ENCODE results near the gene EXOC1.

DNA sequence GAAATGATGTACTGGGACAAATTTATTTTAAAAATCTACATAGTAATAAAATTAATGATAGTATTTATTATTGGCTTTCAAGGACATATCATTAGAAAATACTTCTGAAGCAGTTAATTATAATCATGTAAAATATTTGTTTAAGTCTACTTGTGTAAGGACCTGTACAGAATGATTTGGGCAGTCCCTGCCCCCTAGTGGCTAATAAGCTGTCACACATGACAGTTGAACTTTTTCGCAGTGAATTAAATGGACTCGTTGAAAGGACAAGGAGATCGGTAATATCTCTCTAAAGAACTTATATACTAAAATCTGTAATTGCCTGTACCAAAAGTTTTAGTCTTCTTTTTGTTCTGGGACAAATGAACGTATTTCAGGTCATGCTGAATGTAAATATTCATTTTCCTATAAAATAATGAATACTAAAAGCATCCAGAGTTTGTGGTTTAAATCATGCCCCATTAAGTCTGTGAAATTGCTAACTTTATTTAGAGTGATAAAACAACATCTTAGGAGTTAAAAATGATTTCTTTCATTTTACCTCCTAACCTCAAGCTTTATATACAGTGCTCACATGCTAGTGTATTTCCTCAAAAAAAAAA, 13.6 kb downstream of the EXOC1 start:
- TF ChIP-seq, protein P1, sequence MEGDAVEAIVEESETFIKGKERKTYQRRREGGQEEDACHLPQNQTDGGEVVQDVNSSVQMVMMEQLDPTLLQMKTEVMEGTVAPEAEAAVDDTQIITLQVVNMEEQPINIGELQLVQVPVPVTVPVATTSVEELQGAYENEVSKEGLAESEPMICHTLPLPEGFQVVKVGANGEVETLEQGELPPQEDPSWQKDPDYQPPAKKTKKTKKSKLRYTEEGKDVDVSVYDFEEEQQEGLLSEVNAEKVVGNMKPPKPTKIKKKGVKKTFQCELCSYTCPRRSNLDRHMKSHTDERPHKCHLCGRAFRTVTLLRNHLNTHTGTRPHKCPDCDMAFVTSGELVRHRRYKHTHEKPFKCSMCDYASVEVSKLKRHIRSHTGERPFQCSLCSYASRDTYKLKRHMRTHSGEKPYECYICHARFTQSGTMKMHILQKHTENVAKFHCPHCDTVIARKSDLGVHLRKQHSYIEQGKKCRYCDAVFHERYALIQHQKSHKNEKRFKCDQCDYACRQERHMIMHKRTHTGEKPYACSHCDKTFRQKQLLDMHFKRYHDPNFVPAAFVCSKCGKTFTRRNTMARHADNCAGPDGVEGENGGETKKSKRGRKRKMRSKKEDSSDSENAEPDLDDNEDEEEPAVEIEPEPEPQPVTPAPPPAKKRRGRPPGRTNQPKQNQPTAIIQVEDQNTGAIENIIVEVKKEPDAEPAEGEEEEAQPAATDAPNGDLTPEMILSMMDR (conservative IDR thresholded peaks at IDR 0.05 in 1 of 2, IDR thresholded peaks at IDR 0.05 in 1 of 2; ENCODE audit: extremely low read depth in 1 of 2, insufficient read depth in 1 of 2, low read depth in 1 of 2, low read length in 2 of 2): peak; percentile 82 to 88
- TF ChIP-seq EZH2 (IDR thresholded peaks at IDR 0.05; ENCODE audit: borderline replicate concordance, low read length): no peak

Data from mammary epithelial cell (primary cell).